ENCODE data around the gene LRRC26.
A peak's percentile ranks its signal among the peaks of the same experiment; 100 is the strongest.

LRRC26 gene

GRCh38 chr9:137214620-137215019, 44.8 kb upstream of the LRRC26 start:
- DNase-seq (ENCODE audit: low read depth): no peak
- no peak for TF ChIP-seq CTCF (IDR thresholded peaks at IDR 0.05; ENCODE audit: control insufficient read depth, extremely low read depth, insufficient read depth)
- no peak overlapping the region for H3K4me3 ChIP-seq (ENCODE audit: low read depth, low read length)

GRCh38 chr9:137213160-137214060, 43.6 kb upstream of the LRRC26 start:
- TF ChIP-seq CTCF (IDR thresholded peaks at IDR 0.05; ENCODE audit: control insufficient read depth, extremely low read depth, insufficient read depth): no peak
- no peak overlapping the region for H3K4me3 ChIP-seq (ENCODE audit: low read depth, low read length)
- no peak for DNase-seq (ENCODE audit: low read depth)

- no peak overlapping the region for H3K4me3 ChIP-seq (ENCODE audit: low read depth, low read length)
- DNase-seq (ENCODE audit: low read depth): no peak
- no peak for TF ChIP-seq CTCF (IDR thresholded peaks at IDR 0.05; ENCODE audit: control insufficient read depth, extremely low read depth, insufficient read depth)
These were observed 42.7 kb upstream of the LRRC26 start for GRCh38 chr9:137212520-137212919.

- DNase-seq (ENCODE audit: low read depth): no peak
- TF ChIP-seq CTCF (IDR thresholded peaks at IDR 0.05; ENCODE audit: control insufficient read depth, extremely low read depth, insufficient read depth): no peak
- H3K4me3 ChIP-seq (ENCODE audit: low read depth, low read length): no peak overlapping the region
These were observed 41.7 kb upstream of the LRRC26 start for GRCh38 chr9:137211532-137211931.

- H3K4me3 ChIP-seq (ENCODE audit: low read depth, low read length): peak overlapping the region; percentile 85
- TF ChIP-seq CTCF (IDR thresholded peaks at IDR 0.05; ENCODE audit: control insufficient read depth, extremely low read depth, insufficient read depth): no peak
- no peak for DNase-seq (ENCODE audit: low read depth)
These were observed 36.8 kb upstream of the LRRC26 start for GRCh38 chr9:137206602-137207001.

- TF ChIP-seq CTCF (IDR thresholded peaks at IDR 0.05; ENCODE audit: control insufficient read depth, extremely low read depth, insufficient read depth): no peak
- DNase-seq (ENCODE audit: low read depth): no peak
- peak within 1 kb of the TSS; percentile 85 for H3K4me3 ChIP-seq (ENCODE audit: low read depth, low read length)
These were observed 35.5 kb upstream of the LRRC26 start, which contains the start of the genes NDOR1 and TMEM203 for GRCh38 chr9:137205126-137206069. Gene NDOR1 (plus strand): TSS chr9:137205700. CDS start chr9:137205778, 78 bp downstream. Gene TMEM203 (minus strand): TSS chr9:137205648. CDS start chr9:137205414, 234 bp downstream.

All from LNCaP clone FGC (cell line).